GM21381 (cell line): ENCODE measurements around the gene HTR3C.
"Not testable (repeated sequence)": the region's sequence is repeated elsewhere in the genome, so short reads cannot be mapped to it uniquely, and the experiment has no call there.

Experiments
- ATAC-seq: cut with Tn5 transposase; IDR thresholded peaks from one replicate; pipeline ENCODE4 v1.9.1; 2021; ENCODE audit warnings: mild to moderate bottlenecking, moderate library complexity; ENCODE audit not compliant: unreplicated experiment

HTR3C gene

GRCh38 chr3:184052767-184053166 is at the start of gene HTR3C:
HTR3C (plus strand) TSS chr3:184053047; CDS start chr3:184053081, 34 bp downstream.
- ATAC-seq = no peak

DNA sequence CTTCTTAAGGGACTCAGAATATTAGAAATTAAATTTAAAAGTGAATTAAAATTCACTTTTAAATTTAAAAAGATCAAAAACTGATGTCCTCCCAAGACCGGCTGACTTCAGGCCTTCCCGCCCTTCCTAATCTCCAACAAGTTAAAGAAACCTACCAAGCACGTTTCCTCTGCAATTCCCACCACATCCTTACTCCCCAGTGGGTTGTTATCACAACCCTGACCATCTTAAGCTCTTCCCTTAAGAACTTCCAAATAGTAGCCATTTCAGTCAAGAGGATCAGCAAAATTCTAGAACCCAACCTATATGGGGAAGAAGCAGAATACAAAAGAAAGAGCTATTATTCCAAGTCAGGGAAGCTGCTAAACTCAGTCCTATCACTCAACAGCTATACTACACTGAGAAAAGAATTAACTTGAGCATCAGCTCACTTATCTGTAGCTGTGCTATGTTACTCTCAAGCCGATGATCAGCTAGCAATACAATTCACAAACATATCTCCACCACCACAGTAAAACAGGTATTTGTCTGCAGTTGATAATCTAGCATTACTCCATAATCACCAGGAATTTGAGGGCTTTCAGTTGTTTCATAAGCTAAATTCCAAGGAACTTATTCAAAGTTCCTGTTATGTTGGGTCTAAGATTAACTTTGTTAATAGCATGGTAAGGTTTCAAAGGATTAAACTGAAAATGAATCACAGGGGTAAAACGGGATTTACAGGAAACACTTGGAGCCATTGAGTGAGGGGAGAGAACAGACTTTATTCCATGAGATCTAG is 49.5 kb upstream of the HTR3C start:
- no peak for ATAC-seq

DNA sequence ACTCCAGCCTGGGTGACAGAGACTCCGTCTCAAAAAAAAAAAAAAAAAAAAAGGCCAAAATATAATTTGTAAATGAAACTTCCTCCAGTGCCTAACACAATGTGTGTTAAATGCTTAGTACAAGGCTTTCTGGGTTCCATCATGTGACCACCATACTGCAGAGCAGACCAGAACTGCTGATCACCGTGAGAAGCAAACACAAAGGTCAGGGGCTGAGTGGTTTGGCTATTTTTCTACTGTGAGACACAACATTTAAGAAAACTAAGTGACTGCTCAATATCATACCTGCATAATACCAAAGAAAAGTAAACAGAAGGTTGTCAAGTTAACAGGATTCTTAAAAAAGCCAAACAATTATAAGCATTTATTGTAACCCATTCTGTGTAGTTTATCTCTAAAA is 48.4 kb upstream of the HTR3C start:
- ATAC-seq = no peak

GRCh38 chr3:184005941-184006507 is 46.8 kb upstream of the HTR3C start:
- peak; percentile 76 for ATAC-seq

DNA sequence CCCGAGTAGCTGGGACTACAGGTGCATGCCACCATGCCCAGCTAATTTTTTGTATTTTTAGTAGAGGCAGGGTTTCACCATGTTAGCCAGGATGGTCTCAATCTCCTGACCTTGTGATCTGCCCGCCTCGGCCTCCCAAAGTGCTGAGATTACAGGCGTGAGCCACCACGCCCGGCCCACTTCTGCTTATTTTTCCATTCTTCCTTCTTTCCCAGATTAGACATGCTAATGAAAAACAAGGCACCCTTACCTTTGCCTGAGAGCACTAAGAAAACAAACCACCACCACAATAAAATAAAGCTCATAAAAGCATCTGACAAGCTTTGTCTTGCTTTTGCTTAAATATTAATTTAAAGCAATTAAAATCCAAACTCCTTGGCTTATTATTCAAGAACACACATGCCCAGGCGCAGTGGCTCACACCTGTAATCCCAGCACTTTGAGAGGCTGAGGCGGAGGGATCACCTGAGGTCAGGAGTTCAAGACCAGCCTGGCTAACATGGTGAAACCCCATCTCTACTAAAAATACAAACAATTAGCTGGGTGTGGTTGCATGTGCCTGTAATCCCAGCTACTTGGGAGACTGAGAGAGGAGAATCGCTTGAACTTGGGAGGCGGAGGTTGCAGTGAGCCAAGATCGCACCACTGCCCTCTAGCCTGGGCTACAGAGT is 45.6 kb upstream of the HTR3C start:
- ATAC-seq = not testable (repeated sequence)

DNA sequence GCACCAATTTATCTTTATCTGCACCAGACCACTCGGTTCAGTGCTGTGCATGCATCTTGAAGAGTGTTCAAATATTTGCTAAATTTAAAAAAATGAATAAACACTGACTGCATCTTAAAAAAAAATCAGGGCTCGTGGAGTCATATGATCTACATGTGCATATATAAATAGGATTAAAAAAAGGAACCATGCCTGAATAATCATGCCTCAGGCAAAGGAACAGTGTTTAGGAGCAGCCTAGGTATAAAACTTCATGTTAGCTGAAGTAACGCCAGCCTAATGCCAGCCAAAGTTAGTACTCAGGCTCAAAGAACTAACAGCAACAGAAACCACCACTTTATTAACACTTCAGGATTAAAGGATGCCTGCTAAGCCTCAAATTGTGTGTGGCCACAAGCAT is 44.7 kb upstream of the HTR3C start:
- ATAC-seq = no peak

DNA sequence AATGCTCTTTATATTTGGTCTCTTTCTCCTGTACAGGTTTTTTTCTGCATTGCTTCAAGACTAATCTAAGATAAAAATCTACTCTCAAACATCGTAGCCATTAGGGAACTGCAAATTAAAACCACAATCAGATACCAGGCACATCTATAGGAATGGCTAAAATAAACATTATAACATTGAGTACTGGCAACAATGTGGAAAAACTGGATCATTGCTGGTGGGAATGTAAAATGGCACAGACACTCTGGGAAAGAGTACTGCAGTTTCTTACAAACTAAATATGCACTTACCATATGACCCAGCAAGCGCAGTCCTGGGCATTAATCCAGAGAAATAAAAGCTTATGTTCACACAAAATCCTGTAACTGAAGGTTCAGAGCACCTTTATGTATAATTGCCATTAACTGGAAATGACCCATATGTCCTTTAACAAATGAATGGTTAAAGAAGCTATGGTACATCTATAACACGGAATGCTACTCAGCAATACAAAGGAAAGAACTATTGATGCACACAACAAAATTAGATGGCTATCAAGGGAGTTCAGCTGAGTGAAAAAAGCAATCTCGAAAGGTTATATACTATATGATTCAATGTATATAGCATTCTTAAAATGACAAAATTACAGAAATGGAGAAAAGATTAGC is 41.5 kb upstream of the HTR3C start:
- no peak for ATAC-seq

DNA sequence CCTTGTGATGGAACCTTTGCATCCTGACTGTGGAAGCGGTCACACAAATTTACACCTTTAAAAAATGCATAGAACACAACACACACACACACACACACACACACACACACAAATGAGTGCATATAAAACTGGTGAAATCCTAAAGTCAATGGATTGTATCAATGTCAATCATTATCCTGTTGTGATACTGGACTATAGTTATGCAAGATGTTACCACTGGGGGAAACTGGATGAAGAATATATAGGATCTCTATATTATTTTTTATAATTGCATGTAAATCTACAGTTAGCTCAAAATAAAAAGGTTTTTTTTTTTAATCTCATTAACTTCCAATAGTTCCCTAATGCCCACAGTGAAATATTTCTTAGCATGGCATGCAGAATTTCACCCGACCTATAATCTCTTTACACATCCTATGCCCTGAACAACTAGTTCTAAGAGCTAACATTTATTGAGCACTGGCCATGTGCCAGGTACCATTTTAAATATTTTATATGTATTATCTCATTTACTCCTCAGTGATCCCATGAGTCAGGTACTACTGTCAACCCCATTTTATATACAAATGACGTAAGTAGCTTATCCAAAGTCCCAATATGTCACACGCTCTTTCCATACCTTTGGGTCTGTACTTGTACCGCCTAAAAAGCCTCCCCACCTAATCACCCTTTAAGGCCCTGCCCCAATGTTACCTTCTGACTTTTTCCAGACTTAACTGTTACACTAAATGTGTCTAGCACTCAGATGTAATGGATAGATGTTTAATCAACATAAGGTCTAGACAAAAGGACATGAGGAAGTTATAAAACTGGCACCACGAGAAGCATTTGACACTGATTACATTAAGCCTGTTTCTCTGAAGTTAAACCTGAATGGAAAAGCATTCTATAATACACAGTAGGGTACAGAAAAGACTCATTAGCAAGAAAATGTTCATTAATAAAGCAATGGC is 40.6 kb upstream of the HTR3C start:
- ATAC-seq = no peak

- ATAC-seq = no peak
Measured at GRCh38 chr3:184015381-184016019, 37.3 kb upstream of the HTR3C start.

- no peak for ATAC-seq
Measured at GRCh38 chr3:184016169-184016570, 36.7 kb upstream of the HTR3C start.

- ATAC-seq = peak; percentile 74
Measured at GRCh38 chr3:184016811-184017671, 35.8 kb upstream of the HTR3C start.

DNA sequence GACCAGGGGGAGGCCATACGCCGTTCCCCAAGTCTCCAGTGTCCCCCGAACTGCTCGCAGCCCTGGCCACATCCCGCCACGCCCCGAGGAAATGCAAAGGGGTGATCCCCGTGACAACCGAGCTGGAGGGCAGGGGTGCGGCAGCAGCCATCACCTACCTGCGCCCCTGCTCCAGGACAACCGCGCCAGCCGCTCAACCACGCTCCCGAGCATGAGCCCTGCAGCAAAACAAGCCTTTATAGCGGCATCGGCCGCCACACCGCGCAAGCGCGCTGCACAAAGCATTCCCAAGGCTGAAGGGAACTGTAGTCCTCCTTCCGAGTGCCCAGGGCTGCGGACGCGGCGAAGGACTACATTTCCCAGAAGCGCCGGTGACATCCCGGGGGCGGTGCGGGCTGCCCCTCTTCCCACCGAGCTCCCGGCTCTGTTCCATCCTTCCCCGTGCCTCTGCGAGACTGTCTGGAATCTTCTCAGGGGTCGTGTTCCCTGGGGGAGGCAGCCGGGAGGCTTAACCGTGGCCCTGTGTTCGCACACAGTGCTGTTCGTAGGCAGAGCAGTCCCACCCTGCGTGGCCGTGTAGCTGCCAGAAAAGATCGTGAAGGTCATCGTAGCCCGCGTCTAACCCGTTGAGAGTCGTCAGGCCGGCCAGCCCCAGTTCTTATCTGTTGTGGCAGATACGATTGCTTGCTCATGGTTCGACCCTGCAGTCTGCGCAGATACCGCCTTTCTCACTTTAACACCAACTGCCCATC is 35.0 kb upstream of the HTR3C start, which contains the start of gene ABCC5:
ABCC5 (minus strand) TSS at position 213 of the 752 bp plus-strand sequence. CDS start 3,492 bp downstream, outside the sequence.
- peak; percentile 95 for ATAC-seq

DNA sequence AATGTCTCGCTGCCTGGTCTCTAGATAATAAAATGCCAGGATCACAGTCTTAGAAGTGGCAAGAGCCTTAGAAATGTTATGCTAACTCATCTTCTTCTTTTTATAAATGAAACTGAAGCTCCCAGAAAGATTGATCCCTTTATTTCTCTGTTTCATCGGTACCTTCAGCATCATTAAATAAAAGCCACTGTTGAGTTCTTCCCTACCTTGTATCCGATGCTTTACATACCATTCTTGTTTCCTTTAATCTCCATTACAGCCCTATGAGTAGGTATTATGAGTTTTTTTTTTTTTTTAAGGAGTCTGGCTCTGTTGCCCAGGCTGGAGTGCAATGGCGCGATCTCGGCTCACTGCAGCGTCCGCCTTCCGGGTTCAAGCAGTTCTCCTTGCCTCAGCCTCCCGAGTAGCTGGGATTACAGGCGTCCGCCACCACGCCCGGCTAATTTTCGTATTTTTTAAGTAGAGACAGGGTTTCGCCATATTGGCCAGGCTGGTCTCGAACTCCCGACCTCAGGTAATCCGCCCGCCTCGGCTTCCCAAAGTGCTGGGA is 34.3 kb upstream of the HTR3C start:
- ATAC-seq = no peak

GRCh38 chr3:184022323-184022722 is 30.5 kb upstream of the HTR3C start:
- no peak for ATAC-seq

DNA sequence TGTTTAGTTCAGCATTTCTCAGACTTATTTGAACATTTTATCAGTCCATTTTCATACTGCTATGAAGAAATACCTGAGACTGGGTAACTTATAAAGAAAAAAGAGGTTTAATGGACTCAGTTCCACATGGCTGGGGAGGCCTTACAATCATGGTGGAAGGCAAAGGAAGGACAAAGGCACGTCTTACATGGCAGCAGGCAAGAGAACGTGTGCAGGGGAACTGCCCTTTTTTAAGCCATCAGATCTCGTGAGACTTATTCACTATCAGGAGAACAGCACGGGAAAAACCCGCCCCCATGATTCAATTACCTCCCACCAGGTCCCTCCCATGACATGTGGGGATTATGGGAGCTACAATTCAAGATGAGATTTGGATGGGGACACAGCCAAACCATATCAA is 27.6 kb upstream of the HTR3C start:
- not testable (repeated sequence) for ATAC-seq

GRCh38 chr3:184028275-184028890 is 24.5 kb upstream of the HTR3C start:
- ATAC-seq = not testable (repeated sequence)

DNA sequence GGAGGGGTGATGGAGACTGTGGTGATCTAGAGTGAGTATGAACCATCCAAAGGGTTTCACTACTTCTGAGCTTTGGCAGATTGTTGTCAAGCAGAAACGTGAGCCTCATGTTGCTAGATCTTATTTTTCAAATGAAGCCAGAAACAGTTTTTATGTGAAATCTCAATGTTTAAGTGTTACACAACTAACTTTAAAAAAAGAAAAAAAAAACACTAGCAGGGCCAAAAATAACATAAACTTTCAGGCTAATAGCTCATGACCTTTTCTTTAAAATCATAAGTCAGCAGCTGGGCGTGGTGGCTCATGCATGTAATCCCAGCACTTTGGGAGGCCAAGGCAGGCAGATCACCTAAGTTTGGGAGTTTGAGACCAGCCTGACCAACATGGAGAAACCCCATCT is 23.4 kb upstream of the HTR3C start:
- no peak for ATAC-seq
